Activated naive CD8-positive, alpha-beta T cell treated with anti-CD3 and anti-CD28 coated beads, Interleukin-2, amount 50 U/mL, for 24 hours (primary cell): ENCODE measurements around the gene PAOX.
A peak's percentile ranks its signal among the peaks of the same experiment; 100 is the strongest.
"Not testable (repeated sequence)": the region's sequence is repeated elsewhere in the genome, so short reads cannot be mapped to it uniquely, and the experiment has no call there.

Source experiments
- ATAC-seq: fragments of 150-1000 bp; cut with Tn5 transposase; one replicate; pipeline ENCODE4 v1.10.0; 2021
- DNase-seq: peaks from one replicate; pipeline ENCODE4 v3.0.0; 2021
- H3K27ac Mint-ChIP-seq: one replicate; pipeline ENCODE4 v1.8.0; 2021; ENCODE audit warnings: mild to moderate bottlenecking, mixed read lengths
- H3K27me3 Mint-ChIP-seq: one replicate; pipeline ENCODE4 v1.8.0; 2021; ENCODE audit warnings: mixed read lengths
- H3K36me3 Mint-ChIP-seq: one replicate; pipeline ENCODE4 v1.8.0; 2021; ENCODE audit warnings: low read depth, mixed read lengths
- H3K4me1 Mint-ChIP-seq: one replicate; pipeline ENCODE4 v1.8.0; 2021; ENCODE audit warnings: mixed read lengths
- H3K4me3 Mint-ChIP-seq: one replicate; pipeline ENCODE4 v1.8.0; 2021; ENCODE audit warnings: mild to moderate bottlenecking, moderate library complexity, mixed read lengths
- H3K9me3 Mint-ChIP-seq: one replicate; pipeline ENCODE4 v1.8.0; 2021; ENCODE audit warnings: mixed read lengths

Gene PAOX

DNA sequence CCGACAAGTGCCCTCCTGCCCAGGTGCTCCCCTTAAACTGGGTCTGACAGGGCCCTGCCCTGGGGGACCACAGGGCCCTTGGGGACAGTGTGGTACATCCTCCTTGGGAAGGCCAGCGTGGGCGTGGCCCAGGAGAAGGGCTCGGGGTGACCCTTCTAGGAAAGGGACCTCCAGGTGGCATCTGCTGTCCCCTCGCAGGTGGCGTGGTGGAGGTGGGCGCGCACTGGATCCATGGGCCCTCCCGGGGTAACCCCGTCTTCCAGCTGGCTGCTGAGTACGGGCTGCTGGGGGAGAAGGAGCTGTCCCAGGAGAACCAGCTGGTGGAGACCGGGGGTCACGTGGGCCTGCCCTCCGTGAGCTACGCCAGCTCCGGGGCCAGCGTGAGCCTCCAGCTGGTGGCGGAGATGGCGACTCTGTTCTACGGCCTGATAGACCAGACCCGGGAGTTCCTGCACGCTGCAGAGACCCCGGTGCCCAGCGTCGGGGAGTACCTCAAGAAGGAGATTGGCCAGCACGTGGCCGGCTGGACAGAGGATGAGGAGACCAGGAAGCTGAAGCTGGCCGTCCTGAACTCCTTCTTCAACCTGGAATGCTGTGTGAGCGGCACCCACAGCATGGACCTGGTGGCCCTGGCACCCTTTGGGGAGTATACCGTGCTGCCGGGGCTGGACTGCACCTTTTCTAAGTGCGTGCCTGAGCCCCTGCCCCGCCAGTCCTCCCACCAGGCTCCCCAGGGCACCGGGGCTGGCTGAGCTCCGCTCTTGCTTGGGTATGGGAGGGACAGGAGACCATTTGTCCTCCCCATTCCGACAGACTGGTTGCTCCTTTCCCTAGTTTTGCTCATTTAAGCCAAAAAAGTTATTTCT, 972 bp downstream of the PAOX start:
- no peak overlapping the region for H3K27ac Mint-ChIP-seq
- DNase-seq (no peak), ATAC-seq (no peak)
- peaks cover 3% of the 10 kb centered on the region for H3K4me1 Mint-ChIP-seq
- H3K4me3 Mint-ChIP-seq = peak overlapping the region; percentile 61
- H3K9me3 Mint-ChIP-seq = no peaks in the 10 kb centered on the region
- H3K36me3 Mint-ChIP-seq = peaks cover 2% of the 10 kb centered on the region
- H3K27me3 Mint-ChIP-seq = no peaks in the 10 kb centered on the region

DNA sequence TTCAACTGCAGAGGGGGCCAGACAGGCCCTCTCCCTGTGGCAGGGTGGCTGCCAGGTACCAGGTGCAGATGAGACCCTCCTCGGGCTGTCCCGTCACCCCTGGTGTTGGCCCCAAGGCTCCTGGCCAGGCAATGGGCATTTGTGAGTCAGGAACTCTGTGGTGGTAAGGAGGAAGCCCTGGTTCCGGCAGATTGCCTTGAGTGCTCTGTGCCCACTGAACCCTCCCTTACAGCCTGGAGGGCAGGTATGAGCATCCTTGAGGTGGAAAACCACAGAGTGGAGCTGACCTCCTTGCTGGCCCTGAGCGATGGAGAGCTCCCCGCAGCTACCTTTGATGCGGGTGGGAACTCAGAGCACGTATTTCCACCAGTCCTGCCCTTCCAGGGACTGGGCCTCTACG, 2.0 kb downstream of the PAOX start:
- Mint-ChIP-seq H3K9me3 (no peaks in the 10 kb centered on the region), H3K36me3 (peaks cover 2% of the 10 kb centered on the region), H3K4me3 (no peak overlapping the region), H3K27me3 (no peaks in the 10 kb centered on the region), H3K4me1 (peaks cover 3% of the 10 kb centered on the region), H3K27ac (no peak overlapping the region)
- no peak for ATAC-seq
- no peak for DNase-seq

DNA sequence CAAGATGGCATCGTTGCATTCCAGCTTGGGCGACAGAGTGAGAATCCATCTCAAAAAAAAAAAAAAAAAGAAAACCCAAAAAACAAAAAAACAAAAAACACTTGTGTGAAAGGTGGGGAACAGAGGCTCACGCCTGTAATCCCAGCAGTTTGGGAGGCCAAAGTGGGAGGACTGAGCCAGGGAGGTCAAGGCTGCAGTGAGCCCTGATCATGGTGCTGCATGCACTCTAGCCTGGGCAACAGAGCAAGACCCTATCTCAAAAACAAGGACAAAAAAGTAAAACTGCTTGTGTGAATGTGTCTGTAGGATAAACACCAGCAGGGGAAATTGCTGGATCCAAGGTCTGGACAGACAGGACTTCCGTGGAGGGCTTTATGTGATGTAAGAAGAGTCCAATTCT, 4.5 kb downstream of the PAOX start:
- H3K4me3 Mint-ChIP-seq = no peak overlapping the region
- no peaks in the 10 kb centered on the region for H3K9me3 Mint-ChIP-seq
- peaks cover 10% of the 10 kb centered on the region for H3K4me1 Mint-ChIP-seq
- no peaks in the 10 kb centered on the region for H3K27me3 Mint-ChIP-seq
- H3K36me3 Mint-ChIP-seq = peaks cover 2% of the 10 kb centered on the region
- ATAC-seq (no peak), DNase-seq (no peak)
- H3K27ac Mint-ChIP-seq = no peak overlapping the region

DNA sequence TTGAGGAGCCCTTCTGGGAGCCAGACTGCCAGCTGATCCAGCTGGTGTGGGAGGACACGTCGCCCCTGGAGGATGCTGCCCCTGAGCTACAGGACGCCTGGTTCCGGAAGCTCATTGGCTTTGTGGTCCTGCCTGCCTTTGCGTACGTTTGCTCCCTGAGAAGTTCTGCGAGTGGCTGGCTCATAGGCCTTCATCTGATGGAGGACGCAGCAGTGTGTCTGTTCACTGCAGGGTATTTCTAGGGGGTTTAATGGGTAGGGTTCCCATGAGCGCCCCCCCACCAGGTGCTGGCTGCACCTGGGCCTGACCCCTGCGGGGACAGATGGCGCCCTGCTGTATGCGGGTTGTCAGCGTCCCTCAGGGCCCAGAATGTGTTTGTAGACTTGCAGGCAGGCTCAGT, 5.0 kb downstream of the PAOX start:
- H3K36me3 Mint-ChIP-seq = peaks cover 2% of the 10 kb centered on the region
- no peaks in the 10 kb centered on the region for H3K9me3 Mint-ChIP-seq
- H3K27ac Mint-ChIP-seq = no peak overlapping the region
- H3K4me3 Mint-ChIP-seq = no peak overlapping the region
- no peak for DNase-seq
- H3K4me1 Mint-ChIP-seq = peaks cover 15% of the 10 kb centered on the region
- H3K27me3 Mint-ChIP-seq = no peaks in the 10 kb centered on the region
- no peak for ATAC-seq

DNA sequence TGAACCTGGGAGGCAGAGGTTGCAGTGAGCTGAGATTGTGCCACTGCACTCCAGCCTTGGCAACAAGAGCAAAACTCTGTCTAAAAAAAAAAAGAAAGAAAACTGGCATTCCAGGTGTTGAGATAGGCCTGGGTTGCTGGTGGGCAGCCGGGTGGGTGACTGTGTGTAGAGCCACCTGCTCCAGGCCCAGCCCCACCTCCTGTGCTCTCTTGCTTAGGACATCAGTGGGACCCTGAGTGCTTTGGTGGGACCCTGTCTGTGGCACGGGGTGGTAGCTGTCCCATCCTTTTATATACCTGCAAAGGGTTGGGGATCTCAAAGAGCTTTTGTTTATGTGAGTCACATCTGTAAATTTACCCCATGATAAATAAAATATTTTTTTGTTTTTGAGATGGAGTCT, 6.2 kb downstream of the PAOX start:
- Mint-ChIP-seq H3K36me3 (peaks cover 2% of the 10 kb centered on the region), H3K9me3 (no peaks in the 10 kb centered on the region), H3K27me3 (no peaks in the 10 kb centered on the region), H3K4me3 (no peak overlapping the region), H3K27ac (no peak overlapping the region), H3K4me1 (peaks cover 23% of the 10 kb centered on the region)
- ATAC-seq (no peak), DNase-seq (no peak)

DNA sequence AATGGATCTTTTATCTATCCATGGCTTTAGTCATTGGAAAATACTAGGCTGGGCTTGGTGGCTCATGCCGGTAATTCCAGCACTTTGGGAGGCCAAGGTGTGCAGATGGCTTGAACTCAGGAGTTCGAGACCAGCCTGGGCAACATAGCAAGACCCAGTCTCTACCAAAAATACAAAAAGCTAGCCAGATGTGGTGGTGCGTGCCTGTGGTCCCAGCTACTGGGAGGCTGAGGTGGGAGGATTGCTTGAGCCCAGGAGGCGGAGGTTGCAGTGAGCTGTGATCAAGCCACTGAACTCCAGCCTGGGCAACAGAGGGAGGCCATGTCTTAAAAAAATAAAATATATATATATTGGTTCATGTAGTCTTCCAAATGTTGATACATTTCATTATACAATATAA, 7.9 kb downstream of the PAOX start:
- not testable (repeated sequence) for H3K9me3 Mint-ChIP-seq, H3K27ac Mint-ChIP-seq, H3K4me3 Mint-ChIP-seq, DNase-seq, H3K36me3 Mint-ChIP-seq, ATAC-seq, H3K27me3 Mint-ChIP-seq
- H3K4me1 Mint-ChIP-seq = peaks cover 37% of the 10 kb centered on the region

DNA sequence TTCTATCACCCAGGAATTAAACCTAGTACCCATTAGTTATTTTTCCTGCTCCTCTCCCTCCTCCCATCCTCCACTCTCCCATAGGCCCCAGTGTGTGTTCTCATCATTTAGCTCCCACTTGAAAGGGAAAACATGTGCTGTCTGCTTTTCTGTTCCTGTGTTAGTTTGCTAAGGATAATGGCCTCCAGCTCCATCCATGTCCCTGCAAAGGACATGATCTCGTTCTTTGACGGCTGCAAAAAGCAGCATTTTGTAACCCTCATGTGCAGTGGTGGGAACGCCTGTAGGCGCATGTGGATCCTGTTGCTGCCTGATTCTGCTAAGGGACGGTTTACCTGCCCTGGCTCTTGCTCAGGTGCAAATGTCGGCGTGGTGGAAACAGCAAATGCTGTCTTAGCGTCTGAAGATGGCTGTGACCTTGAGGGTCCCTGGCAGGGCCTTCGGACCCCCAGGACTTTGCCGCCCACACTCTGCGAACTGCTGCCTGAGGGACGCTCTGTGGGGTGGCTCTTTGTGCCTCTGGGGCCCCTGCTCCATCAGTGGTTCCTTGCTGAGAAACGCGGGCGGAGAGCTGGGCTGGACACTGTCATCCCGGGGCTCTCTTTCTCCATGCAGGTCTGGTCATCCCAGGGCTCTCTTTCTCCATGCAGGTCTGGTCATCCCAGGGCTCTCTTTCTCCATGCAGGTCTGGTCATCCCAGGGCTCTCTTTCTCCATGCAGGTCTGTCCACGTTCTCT, 9.3 kb downstream of the PAOX start:
- Mint-ChIP-seq H3K36me3 (no peaks in the 10 kb centered on the region), H3K9me3 (no peaks in the 10 kb centered on the region), H3K4me1 (peaks cover 45% of the 10 kb centered on the region), H3K27ac (peak overlapping the region; percentile 93), H3K4me3 (peak overlapping the region; percentile 81), H3K27me3 (no peaks in the 10 kb centered on the region)
- DNase-seq (peak; percentile 2), ATAC-seq (no peak)

DNA sequence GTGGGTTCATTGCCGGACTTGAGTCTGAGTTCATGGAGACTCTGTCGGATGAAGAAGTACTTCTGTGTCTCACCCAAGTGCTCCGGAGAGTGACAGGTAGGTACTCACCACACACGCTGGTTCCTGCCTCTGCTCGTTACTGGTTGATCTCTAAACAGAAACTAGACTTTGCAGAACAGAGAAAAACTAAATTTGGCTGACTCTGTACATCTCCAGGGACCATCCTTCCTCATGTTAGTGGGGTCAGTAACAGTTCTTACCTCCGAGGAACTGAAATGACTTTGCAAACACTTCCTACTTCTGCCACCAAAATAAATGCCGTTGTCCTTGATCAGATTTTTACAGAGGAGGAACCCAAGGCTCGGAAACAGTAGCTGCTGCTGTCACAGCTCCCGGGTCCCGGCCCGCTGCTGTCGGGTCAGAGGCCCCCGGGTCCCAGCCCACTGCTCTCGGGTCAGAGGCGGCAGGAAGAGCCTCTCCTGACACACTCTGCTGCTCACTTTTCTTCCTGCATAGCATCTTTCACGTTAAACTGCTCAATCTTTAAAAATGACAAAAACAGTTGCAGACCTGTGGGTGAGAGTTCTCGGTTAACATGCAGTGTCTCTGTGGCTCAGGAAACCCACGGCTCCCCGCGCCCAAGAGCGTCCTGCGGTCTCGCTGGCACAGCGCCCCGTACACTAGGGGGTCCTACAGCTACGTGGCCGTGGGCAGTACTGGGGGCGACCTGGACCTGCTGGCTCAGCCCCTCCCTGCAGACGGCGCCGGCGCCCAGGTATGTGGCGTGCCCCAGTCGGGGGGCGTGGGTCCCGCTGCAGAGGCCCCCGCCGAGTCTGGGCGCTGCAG, 10.1 kb downstream of the PAOX start:
- H3K27me3 Mint-ChIP-seq = no peaks in the 10 kb centered on the region
- peak overlapping the region; percentile 81 for H3K4me3 Mint-ChIP-seq
- DNase-seq (peak; percentile 44), ATAC-seq (peak; percentile 18)
- H3K4me1 Mint-ChIP-seq = peaks cover 48% of the 10 kb centered on the region
- H3K36me3 Mint-ChIP-seq = no peaks in the 10 kb centered on the region
- H3K9me3 Mint-ChIP-seq = no peaks in the 10 kb centered on the region
- H3K27ac Mint-ChIP-seq = peak overlapping the region; percentile 93

DNA sequence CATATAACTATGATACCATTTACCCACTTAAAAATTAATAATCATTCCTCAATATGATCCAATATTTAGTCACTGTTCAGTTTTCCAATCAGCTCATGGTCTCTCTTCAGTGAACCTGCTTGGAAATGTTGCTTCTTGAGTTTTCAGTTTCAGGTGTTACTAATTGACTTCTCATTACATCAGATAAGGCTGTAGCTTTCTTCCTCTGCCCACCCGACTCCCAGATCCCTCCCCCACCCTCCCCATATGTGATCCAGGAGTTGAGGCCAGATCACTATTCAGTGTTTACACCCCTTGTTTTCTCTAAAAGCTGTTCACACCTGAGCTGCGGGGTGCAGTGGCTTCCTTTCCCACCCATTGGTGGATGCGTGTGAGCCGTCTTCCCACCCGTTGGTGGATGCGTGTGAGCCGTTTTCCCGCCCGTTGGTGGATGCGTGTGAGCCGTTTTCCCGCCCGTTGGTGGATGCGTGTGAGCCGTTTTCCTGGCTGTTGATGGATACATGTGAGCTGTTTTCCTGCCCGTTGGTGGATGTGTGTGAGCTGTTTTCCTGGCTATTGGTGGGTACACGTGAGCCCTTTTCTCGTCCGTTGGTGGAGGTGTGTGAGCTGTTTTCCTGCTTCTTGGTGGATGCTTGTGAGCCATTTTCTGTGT, 11.7 kb downstream of the PAOX start:
- peaks cover 58% of the 10 kb centered on the region for H3K4me1 Mint-ChIP-seq
- peak overlapping the region; percentile 95 for H3K27ac Mint-ChIP-seq
- peak overlapping the region; percentile 81 for H3K4me3 Mint-ChIP-seq
- peaks cover 8% of the 10 kb centered on the region for H3K36me3 Mint-ChIP-seq
- H3K27me3 Mint-ChIP-seq = no peaks in the 10 kb centered on the region
- ATAC-seq (peak; percentile 15), DNase-seq (no peak)
- no peaks in the 10 kb centered on the region for H3K9me3 Mint-ChIP-seq

DNA sequence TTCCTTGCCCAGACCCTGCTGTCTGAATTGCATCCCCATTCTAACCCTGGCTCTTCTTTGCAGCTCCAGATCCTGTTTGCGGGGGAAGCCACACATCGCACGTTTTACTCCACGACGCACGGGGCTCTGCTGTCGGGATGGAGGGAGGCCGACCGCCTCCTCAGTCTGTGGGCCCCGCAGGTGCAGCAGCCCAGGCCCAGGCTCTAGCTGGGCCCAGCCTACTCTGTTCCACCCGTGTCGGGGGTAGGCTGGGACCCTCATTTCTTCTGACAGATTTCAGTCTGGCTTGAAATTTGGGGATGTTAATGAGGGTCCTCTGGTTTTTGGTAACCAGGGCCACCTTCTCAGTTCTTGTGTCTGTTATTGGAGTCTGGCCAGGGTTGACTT, 12.2 kb downstream of the PAOX start:
- Mint-ChIP-seq H3K36me3 (peaks cover 11% of the 10 kb centered on the region), H3K4me3 (peak overlapping the region; percentile 50), H3K4me1 (peaks cover 60% of the 10 kb centered on the region), H3K9me3 (no peaks in the 10 kb centered on the region), H3K27me3 (no peaks in the 10 kb centered on the region), H3K27ac (peak overlapping the region; percentile 95)
- ATAC-seq (no peak), DNase-seq (no peak)

DNA sequence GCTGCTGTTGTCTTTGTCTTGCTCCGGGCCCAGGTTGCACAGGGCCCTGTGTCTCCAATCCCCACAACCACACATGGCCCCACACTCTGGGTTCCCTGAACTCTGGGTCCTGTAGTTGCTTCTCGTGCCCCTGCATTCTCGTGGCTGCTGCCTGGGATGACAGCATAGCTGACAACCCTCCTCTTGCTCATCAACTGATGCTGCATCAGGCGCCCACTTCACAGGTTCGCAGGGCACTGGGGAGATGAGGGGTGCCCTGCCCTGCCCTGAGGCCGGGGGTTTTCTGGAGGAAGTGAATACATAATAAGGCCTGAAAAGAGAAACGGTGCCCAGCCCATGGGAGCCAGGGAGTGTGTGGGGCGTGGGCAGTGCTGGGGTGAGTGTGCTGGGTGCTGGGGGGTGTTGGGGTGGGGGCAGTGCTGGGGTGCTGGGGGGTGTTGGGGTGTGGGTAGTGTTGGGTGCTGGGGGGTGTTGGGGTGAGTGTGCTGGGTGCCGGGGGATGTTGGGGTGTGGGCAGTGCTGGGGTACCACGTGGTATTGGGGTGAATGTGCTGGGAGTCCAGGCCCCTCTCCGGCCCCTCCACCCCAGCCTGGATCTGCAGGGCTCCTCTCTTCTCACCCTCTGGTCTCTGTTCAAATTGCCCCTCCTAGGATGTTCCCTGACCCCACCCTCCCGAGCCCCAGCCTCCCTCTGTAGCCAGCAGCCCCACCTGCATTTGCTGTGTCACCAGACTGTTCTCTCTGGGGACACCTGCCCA, 12.9 kb downstream of the PAOX start:
- H3K4me1 Mint-ChIP-seq = peaks cover 62% of the 10 kb centered on the region
- H3K36me3 Mint-ChIP-seq = peaks cover 15% of the 10 kb centered on the region
- DNase-seq (peak; percentile 61), ATAC-seq (peak; percentile 34)
- peak overlapping the region; percentile 95 for H3K27ac Mint-ChIP-seq
- H3K4me3 Mint-ChIP-seq = peak overlapping the region; percentile 50
- no peaks in the 10 kb centered on the region for H3K27me3 Mint-ChIP-seq
- no peaks in the 10 kb centered on the region for H3K9me3 Mint-ChIP-seq

DNA sequence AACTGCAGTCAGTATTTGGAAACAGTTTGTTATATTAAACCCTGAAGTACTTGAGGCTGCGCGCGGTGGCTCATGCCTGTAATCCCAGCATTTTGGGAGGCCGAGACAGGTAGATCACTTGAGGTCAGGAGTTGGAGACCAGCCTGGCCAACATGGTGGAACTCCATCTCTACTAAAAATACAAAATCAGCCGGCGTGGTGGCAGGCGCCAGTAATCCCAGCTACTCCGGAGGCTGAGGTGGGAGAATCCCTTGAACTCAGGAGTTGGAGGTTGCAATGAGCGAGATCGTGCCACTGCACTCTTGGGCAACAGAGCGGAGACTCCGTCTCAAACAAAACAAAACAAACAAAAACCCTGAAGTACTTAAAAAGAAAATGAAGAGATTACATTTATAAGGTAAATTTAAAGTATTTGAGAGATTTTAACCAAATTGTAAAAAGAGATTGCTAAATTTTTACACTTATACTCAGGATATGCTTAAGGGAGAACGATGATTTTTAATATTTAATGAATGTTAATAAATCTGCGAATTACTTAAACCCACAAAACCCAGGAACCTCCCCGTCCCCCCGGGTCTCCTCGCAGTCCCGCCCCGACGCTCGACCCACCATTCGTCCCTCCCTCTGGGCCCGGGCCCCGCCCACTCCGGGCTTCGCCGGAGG, 14.5 kb downstream of the PAOX start:
- ATAC-seq = no peak

DNA sequence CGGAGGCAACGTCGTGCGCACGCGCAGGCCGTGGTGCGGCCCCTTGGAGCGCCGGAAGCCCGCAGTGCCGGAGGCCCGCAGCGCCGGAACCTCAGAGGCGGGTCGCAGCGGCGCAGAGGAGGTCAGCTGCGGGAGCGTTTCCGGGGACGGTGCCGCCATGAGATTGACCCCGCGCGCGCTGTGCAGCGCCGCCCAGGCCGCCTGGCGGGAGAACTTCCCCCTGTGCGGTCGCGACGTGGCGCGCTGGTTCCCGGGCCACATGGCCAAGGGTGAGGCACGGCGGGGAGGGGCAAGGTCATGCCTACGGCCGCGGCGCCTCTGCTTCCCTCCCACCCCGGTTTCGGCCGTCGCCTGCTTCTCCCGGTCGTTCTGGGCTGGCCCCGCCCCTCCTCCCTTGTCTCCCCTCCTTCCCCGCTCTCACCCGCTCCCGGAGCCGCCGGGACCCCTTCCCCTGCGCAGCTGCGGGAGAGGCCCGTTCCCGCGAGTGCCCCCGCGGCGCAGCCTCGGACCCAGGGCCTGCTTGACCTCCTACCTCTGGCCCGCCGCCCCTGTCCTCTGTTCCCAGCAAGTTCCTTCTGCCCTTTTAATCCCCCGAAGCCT, 15.1 kb downstream of the PAOX start, which contains the start of gene MTG1:
Gene MTG1 (plus strand): TSS at position 94 of the 600 bp plus-strand sequence. CDS start 64 bp downstream, at position 158.
- H3K9me3 Mint-ChIP-seq = no peaks in the 10 kb centered on the region
- DNase-seq (peak; percentile 98), ATAC-seq (peak; percentile 77)
- H3K27ac Mint-ChIP-seq = peak within 1 kb of the TSS; percentile 93
- peaks cover 26% of the 10 kb centered on the region for H3K36me3 Mint-ChIP-seq
- H3K27me3 Mint-ChIP-seq = no peaks in the 10 kb centered on the region
- H3K4me3 Mint-ChIP-seq = peak within 1 kb of the TSS; percentile 96
- peaks cover 51% of the 10 kb centered on the region for H3K4me1 Mint-ChIP-seq

More for the DNA sequence above, 14.5 kb downstream of the PAOX start:
- Mint-ChIP-seq H3K9me3 (no peaks in the 10 kb centered on the region), H3K27ac (peak overlapping the region; percentile 67), H3K27me3 (no peaks in the 10 kb centered on the region), H3K4me3 (peak overlapping the region; percentile 96), H3K4me1 (peaks cover 55% of the 10 kb centered on the region), H3K36me3 (peaks cover 26% of the 10 kb centered on the region)
- DNase-seq = no peak
